ENCODE measurements around the gene GNB1. TPM values are rescaled to one million over a fixed set of nuclear protein-coding genes. Genes with fewer than 3 reads are reported as not detected.

GNB1 gene
- total RNA-seq, 1 experiment from 2014 or later: 611 TPM

- Histone ChIP-seq H3K27ac (ENCODE audit: low read depth, low read length, poor library complexity, severe bottlenecking) (no peak overlapping the region), H3K4me3 (ENCODE audit: low read depth, low read length, poor library complexity, severe bottlenecking) (no peak overlapping the region), H3K4me1 (ENCODE audit: insufficient read depth, low read length, poor library complexity, severe bottlenecking) (peaks cover 5% of the 10 kb centered on the region), H3K9me3 (ENCODE audit: low read depth, low read length, poor library complexity, severe bottlenecking) (no peaks in the 10 kb centered on the region), H3K36me3 (ENCODE audit: insufficient read depth, low read length, poor library complexity, severe bottlenecking) (peaks cover 60% of the 10 kb centered on the region), H3K27me3 (replicated peaks; ENCODE audit: insufficient read depth, low read depth, low read length, poor library complexity) (no peaks in the 10 kb centered on the region)
- intact Hi-C loops (cut with micrococcal nuclease; ENCODE audit: unreplicated experiment): no loop called here
- CTCF ChIA-PET: no interaction called here
- no peak for DNase-seq (ENCODE audit: low spot score)
- POLR2A ChIA-PET (ENCODE audit: low non-redundant PET): no interaction called here
- TF ChIP-seq CTCF (conservative IDR thresholded peaks at IDR 0.05; ENCODE audit: low read depth, low read length) (no peak), EZH2 (IDR thresholded peaks at IDR 0.05; ENCODE audit: borderline replicate concordance, low read depth, low read length, poor library complexity, severe bottlenecking) (no peak)
- no TSS peak for BruUV-seq (replicated peaks)
Measured at GRCh38 chr1:1785666-1786065, 105.2 kb downstream of the GNB1 start.

GRCh38 chr1:1784933-1785332 is 106.0 kb downstream of the GNB1 start:
- H3K27me3 ChIP-seq (replicated peaks; ENCODE audit: insufficient read depth, low read depth, low read length, poor library complexity): no peaks in the 10 kb centered on the region
- H3K4me3 ChIP-seq (ENCODE audit: low read depth, low read length, poor library complexity, severe bottlenecking): no peak overlapping the region
- POLR2A ChIA-PET (ENCODE audit: low non-redundant PET): no interaction called here
- H3K9me3 ChIP-seq (ENCODE audit: low read depth, low read length, poor library complexity, severe bottlenecking): no peaks in the 10 kb centered on the region
- BruUV-seq (replicated peaks): no TSS peak
- intact Hi-C loops (cut with micrococcal nuclease; ENCODE audit: unreplicated experiment): no loop called here
- TF ChIP-seq EZH2 (IDR thresholded peaks at IDR 0.05; ENCODE audit: borderline replicate concordance, low read depth, low read length, poor library complexity, severe bottlenecking): no peak
- no peak for TF ChIP-seq CTCF (conservative IDR thresholded peaks at IDR 0.05; ENCODE audit: low read depth, low read length)
- no peak for DNase-seq (ENCODE audit: low spot score)
- peaks cover 12% of the 10 kb centered on the region for H3K4me1 ChIP-seq (ENCODE audit: insufficient read depth, low read length, poor library complexity, severe bottlenecking)
- H3K36me3 ChIP-seq (ENCODE audit: insufficient read depth, low read length, poor library complexity, severe bottlenecking): peaks cover 52% of the 10 kb centered on the region
- CTCF ChIA-PET: interaction anchor here (0.6 kb wide), 1 partner anchor 60 kb away, joined by 3 read pairs; no protein-coding TSS in a partner anchor
- H3K27ac ChIP-seq (ENCODE audit: low read depth, low read length, poor library complexity, severe bottlenecking): peak overlapping the region; percentile 27

GRCh38 chr1:1783320-1783719 is 107.6 kb downstream of the GNB1 start:
- no TSS peak for BruUV-seq (replicated peaks)
- H3K27me3 ChIP-seq (replicated peaks; ENCODE audit: insufficient read depth, low read depth, low read length, poor library complexity): no peaks in the 10 kb centered on the region
- peaks cover 36% of the 10 kb centered on the region for H3K36me3 ChIP-seq (ENCODE audit: insufficient read depth, low read length, poor library complexity, severe bottlenecking)
- ChIA-PET CTCF (no interaction called here), POLR2A (ENCODE audit: low non-redundant PET) (no interaction called here)
- TF ChIP-seq CTCF (conservative IDR thresholded peaks at IDR 0.05; ENCODE audit: low read depth, low read length): no peak
- no peak for TF ChIP-seq EZH2 (IDR thresholded peaks at IDR 0.05; ENCODE audit: borderline replicate concordance, low read depth, low read length, poor library complexity, severe bottlenecking)
- H3K27ac ChIP-seq (ENCODE audit: low read depth, low read length, poor library complexity, severe bottlenecking): no peak overlapping the region
- intact Hi-C loops (cut with micrococcal nuclease; ENCODE audit: unreplicated experiment): no loop called here
- peaks cover 25% of the 10 kb centered on the region for H3K4me1 ChIP-seq (ENCODE audit: insufficient read depth, low read length, poor library complexity, severe bottlenecking)
- DNase-seq (ENCODE audit: low spot score): no peak
- no peaks in the 10 kb centered on the region for H3K9me3 ChIP-seq (ENCODE audit: low read depth, low read length, poor library complexity, severe bottlenecking)
- H3K4me3 ChIP-seq (ENCODE audit: low read depth, low read length, poor library complexity, severe bottlenecking): no peak overlapping the region
